ENCODE measurements around the gene FNDC3B. TPM values are rescaled to one million over a fixed set of nuclear protein-coding genes. Genes with fewer than 3 reads are reported as not detected.

Gene FNDC3B
- total RNA-seq, 1 donor from 2014 or later = 24.7 TPM

GRCh38 chr3:172073262-172073915 is 34.0 kb downstream of the FNDC3B start:
- intact Hi-C loops (cut with micrococcal nuclease) = no loop called here

DNA sequence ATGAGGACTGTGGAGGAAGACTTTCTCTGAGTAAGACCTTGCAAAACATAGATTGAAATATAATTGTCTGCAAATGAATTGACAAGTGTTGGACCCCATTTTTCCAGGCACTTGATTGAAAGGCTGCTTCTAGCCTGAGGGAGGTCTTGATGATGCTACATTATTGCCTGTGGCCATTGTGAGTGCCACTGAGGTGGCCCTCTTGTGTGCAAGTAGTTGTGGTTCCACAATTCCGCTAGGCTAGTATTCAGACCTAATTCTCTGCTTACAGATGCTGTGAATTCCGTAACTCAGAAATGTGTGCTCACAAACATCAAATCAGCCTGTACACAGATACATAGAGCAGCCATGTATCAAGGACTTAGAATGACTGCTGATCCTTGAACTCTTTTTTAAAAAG is 34.7 kb downstream of the FNDC3B start:
- Mint-ChIP-seq H3K27me3 (ENCODE audit: low read depth) (no peaks in the 10 kb centered on the region), H3K9me3 (no peaks in the 10 kb centered on the region), H3K4me3 (ENCODE audit: low read depth) (no peak overlapping the region), H3K36me3 (ENCODE audit: low read depth) (peaks cover 3% of the 10 kb centered on the region), H3K4me1 (ENCODE audit: low read depth) (peaks cover 6% of the 10 kb centered on the region), H3K27ac (no peak overlapping the region)
- DNase-seq (ENCODE audit: low spot score) = no peak
- intact Hi-C loops (cut with micrococcal nuclease) = no loop called here

More at GRCh38 chr3:172073262-172073915, 34.0 kb downstream of the FNDC3B start:
- no peaks in the 10 kb centered on the region for H3K9me3 Mint-ChIP-seq
- H3K4me3 Mint-ChIP-seq (ENCODE audit: low read depth) = no peak overlapping the region
- H3K36me3 Mint-ChIP-seq (ENCODE audit: low read depth) = peaks cover 3% of the 10 kb centered on the region
- peaks cover 3% of the 10 kb centered on the region for H3K4me1 Mint-ChIP-seq (ENCODE audit: low read depth)
- H3K27ac Mint-ChIP-seq = no peak overlapping the region
- no peaks in the 10 kb centered on the region for H3K27me3 Mint-ChIP-seq (ENCODE audit: low read depth)
- DNase-seq (ENCODE audit: low spot score) = no peak

- Mint-ChIP-seq H3K36me3 (ENCODE audit: low read depth) (peaks cover 3% of the 10 kb centered on the region), H3K27me3 (ENCODE audit: low read depth) (no peaks in the 10 kb centered on the region), H3K9me3 (no peaks in the 10 kb centered on the region), H3K4me1 (ENCODE audit: low read depth) (peaks cover 10% of the 10 kb centered on the region), H3K4me3 (ENCODE audit: low read depth) (no peak overlapping the region), H3K27ac (no peak overlapping the region)
- intact Hi-C loops (cut with micrococcal nuclease) = no loop called here
- no peak for DNase-seq (ENCODE audit: low spot score)
These were observed 35.2 kb downstream of the FNDC3B start for GRCh38 chr3:172074586-172074985.

- Mint-ChIP-seq H3K27me3 (ENCODE audit: low read depth) (no peaks in the 10 kb centered on the region), H3K27ac (no peak overlapping the region), H3K36me3 (ENCODE audit: low read depth) (peaks cover 3% of the 10 kb centered on the region)
These were observed 36.8 kb downstream of the FNDC3B start for GRCh38 chr3:172076212-172076611.

DNA sequence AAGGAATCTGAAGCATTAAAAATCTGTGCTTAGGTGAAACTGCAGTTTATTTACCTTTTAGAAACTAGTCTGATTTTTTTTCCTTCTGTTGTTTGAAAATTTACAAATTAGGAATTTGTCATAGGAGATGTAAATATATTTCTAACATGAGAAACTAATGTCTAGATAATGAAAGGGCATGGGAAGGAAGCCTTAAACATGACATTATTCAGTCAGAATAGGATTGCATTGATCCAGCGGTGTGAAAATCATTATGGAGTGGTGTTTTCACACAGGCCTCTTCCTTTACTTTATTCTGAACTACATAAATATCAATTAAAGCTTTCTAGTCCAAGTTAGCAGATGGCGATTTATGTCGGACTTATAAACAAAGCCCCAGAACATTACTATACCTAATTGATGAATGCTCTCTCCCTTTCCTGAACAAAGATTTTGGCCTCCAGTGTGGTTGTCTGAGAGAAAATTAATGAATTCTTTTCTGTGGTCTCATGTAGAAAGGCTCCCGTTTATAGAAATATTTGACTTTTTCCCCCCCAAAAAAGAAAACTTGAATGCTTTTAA is 37.9 kb downstream of the FNDC3B start:
- DNase-seq (ENCODE audit: low spot score) = no peak

More at GRCh38 chr3:172076212-172076611, 36.8 kb downstream of the FNDC3B start:
- Mint-ChIP-seq H3K4me1 (ENCODE audit: low read depth) (peaks cover 10% of the 10 kb centered on the region), H3K9me3 (no peaks in the 10 kb centered on the region), H3K4me3 (ENCODE audit: low read depth) (no peak overlapping the region)
- no peak for DNase-seq (ENCODE audit: low spot score)
- intact Hi-C loops (cut with micrococcal nuclease) = no loop called here

GRCh38 chr3:172078244-172078643 is 38.9 kb downstream of the FNDC3B start:
- Mint-ChIP-seq H3K36me3 (ENCODE audit: low read depth) (peaks cover 10% of the 10 kb centered on the region), H3K9me3 (no peaks in the 10 kb centered on the region), H3K27me3 (ENCODE audit: low read depth) (no peaks in the 10 kb centered on the region), H3K4me1 (ENCODE audit: low read depth) (peaks cover 12% of the 10 kb centered on the region), H3K27ac (no peak overlapping the region), H3K4me3 (ENCODE audit: low read depth) (no peak overlapping the region)
- intact Hi-C loops (cut with micrococcal nuclease) = no loop called here
- no peak for DNase-seq (ENCODE audit: low spot score)

More for the DNA sequence above, 37.9 kb downstream of the FNDC3B start:
- Mint-ChIP-seq H3K36me3 (ENCODE audit: low read depth) (peaks cover 3% of the 10 kb centered on the region), H3K4me3 (ENCODE audit: low read depth) (no peak overlapping the region), H3K4me1 (ENCODE audit: low read depth) (peaks cover 10% of the 10 kb centered on the region), H3K27ac (no peak overlapping the region), H3K27me3 (ENCODE audit: low read depth) (no peaks in the 10 kb centered on the region), H3K9me3 (no peaks in the 10 kb centered on the region)
- intact Hi-C loops (cut with micrococcal nuclease) = no loop called here

GRCh38 chr3:172078721-172079120 is 39.3 kb downstream of the FNDC3B start:
- intact Hi-C loops (cut with micrococcal nuclease) = no loop called here
- Mint-ChIP-seq H3K4me1 (ENCODE audit: low read depth) (peaks cover 15% of the 10 kb centered on the region), H3K27ac (no peak overlapping the region), H3K27me3 (ENCODE audit: low read depth) (no peaks in the 10 kb centered on the region), H3K9me3 (no peaks in the 10 kb centered on the region), H3K4me3 (ENCODE audit: low read depth) (no peak overlapping the region), H3K36me3 (ENCODE audit: low read depth) (peaks cover 10% of the 10 kb centered on the region)
- no peak for DNase-seq (ENCODE audit: low spot score)

DNA sequence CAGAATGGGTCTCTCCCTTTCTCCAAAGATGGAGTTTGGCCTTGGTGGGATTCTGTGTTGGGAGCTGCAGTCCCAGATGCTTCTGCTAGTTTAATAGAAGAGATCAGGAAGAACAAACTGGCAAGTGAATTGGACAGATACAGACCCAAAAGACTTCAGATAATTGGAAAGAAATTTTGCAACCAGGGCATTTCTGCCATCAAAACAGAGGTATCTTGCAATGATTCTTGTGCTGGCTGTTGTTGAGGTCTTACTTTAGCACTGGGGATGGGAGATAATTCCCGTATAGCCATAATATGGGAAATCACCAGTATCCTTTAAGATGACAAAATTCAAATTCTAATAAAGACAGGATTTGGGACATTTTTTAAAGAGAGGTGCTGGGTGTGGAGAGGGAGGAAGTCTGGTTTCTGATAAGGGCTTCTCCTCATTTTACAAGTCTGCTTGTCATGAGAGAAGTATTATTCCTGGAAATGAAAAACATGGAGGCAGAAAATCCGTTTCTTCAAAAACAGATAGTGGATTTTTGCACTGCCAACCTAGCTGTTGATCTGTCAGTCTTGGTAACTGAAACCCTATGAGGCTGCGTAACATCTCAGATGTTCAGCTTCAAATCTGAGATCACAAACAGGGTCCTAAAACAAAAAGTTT is 40.1 kb downstream of the FNDC3B start:
- intact Hi-C loops (cut with micrococcal nuclease) = no loop called here
- no peaks in the 10 kb centered on the region for H3K9me3 Mint-ChIP-seq
- DNase-seq (ENCODE audit: low spot score) = no peak
- H3K4me3 Mint-ChIP-seq (ENCODE audit: low read depth) = no peak overlapping the region
- H3K27ac Mint-ChIP-seq = no peak overlapping the region
- H3K4me1 Mint-ChIP-seq (ENCODE audit: low read depth) = peaks cover 16% of the 10 kb centered on the region
- peaks cover 10% of the 10 kb centered on the region for H3K36me3 Mint-ChIP-seq (ENCODE audit: low read depth)
- no peaks in the 10 kb centered on the region for H3K27me3 Mint-ChIP-seq (ENCODE audit: low read depth)

DNA sequence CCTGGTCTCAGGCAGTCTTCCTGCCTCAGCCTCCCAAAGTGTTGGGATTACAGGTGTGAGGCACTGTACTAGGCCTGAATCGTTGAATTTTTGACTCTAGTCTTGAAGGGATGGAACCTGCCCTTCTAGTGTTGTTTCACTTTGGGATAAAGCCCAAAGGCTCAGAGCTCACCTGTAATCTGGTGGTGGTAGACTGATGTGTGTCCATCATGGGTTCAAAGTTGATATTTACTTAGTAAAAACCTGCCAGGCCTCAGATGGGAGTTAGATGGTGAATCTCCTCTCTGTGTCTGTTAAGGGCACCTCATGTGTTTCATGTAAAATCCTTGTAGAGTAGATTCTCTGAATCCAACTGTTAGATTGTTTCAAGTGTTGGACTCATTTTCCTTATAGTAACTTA is 41.1 kb downstream of the FNDC3B start:
- H3K27ac Mint-ChIP-seq = no peak overlapping the region
- H3K9me3 Mint-ChIP-seq = no peaks in the 10 kb centered on the region
- no peak for DNase-seq (ENCODE audit: low spot score)
- H3K4me1 Mint-ChIP-seq (ENCODE audit: low read depth) = peaks cover 27% of the 10 kb centered on the region
- intact Hi-C loops (cut with micrococcal nuclease) = loop anchor here (10.0 kb wide), 1 partner anchor 54 kb away; no protein-coding TSS in a partner anchor
- H3K36me3 Mint-ChIP-seq (ENCODE audit: low read depth) = peaks cover 12% of the 10 kb centered on the region
- H3K27me3 Mint-ChIP-seq (ENCODE audit: low read depth) = no peaks in the 10 kb centered on the region
- no peak overlapping the region for H3K4me3 Mint-ChIP-seq (ENCODE audit: low read depth)

GRCh38 chr3:172082269-172082668 is 42.9 kb downstream of the FNDC3B start:
- Mint-ChIP-seq H3K4me1 (ENCODE audit: low read depth) (peaks cover 37% of the 10 kb centered on the region), H3K27me3 (ENCODE audit: low read depth) (no peaks in the 10 kb centered on the region), H3K27ac (no peak overlapping the region), H3K36me3 (ENCODE audit: low read depth) (peaks cover 14% of the 10 kb centered on the region), H3K4me3 (ENCODE audit: low read depth) (no peak overlapping the region), H3K9me3 (no peaks in the 10 kb centered on the region)
- intact Hi-C loops (cut with micrococcal nuclease) = loop anchor here (10.0 kb wide), 1 partner anchor 53 kb away; no protein-coding TSS in a partner anchor
- DNase-seq (ENCODE audit: low spot score) = no peak

DNA sequence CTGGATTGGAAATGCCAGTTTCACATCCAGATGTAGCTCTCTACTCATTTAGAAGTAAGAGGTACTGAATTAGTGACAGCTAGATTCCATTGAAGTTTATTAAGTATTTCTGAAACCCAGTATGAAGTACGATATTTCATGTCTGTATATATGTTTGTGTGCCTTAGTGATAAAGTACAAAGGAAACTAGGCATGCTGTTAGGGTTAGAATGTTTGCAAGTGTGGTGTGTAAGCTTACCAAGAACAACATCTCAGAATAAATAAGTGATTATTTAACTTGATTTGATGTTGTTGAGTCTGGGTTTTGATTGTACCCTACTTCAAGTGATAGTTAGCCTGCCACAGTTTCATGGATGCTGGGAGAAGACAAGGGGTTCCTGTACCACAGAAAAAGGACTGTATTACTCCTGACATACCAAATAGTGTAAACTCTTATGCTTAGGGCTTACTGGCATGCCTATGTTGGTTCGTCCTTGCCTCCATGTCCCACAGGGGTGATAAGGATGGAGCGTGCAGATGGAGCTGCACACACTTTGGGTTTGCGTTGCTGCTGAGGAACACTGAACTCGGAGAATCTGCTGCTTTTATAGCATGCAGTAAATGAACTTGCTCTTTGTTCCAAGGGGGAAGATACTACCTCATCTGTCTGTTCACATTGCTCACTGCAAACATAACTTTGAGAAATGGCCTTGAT is 43.6 kb downstream of the FNDC3B start:
- Mint-ChIP-seq H3K27ac (no peak overlapping the region), H3K4me1 (ENCODE audit: low read depth) (peaks cover 43% of the 10 kb centered on the region), H3K27me3 (ENCODE audit: low read depth) (no peaks in the 10 kb centered on the region), H3K36me3 (ENCODE audit: low read depth) (peaks cover 15% of the 10 kb centered on the region), H3K4me3 (ENCODE audit: low read depth) (no peak overlapping the region), H3K9me3 (no peaks in the 10 kb centered on the region)
- no peak for DNase-seq (ENCODE audit: low spot score)
- intact Hi-C loops (cut with micrococcal nuclease) = loop anchor here (10.0 kb wide), 1 partner anchor 52 kb away; no protein-coding TSS in a partner anchor

DNA sequence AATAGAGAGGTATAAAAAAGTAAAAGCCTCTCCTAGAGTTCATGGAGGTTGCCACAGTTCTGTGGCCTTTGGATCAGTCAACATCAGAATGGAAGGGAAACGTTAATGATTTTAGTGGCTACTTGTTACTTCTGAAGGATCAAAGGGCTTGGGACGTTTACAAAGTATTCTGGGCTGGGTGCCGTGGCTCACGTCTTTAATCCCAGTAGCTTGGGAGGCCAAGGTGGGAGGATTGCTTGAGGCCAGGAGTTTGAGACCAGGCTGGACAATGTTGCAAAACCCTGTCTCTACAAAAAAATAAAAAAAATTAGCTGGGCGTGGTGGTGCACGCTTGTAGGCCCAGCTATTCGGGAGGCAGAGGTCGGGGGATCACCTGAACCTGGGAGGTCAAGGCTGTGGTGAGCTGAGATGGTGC is 44.6 kb downstream of the FNDC3B start:
- peaks cover 15% of the 10 kb centered on the region for H3K36me3 Mint-ChIP-seq (ENCODE audit: low read depth)
- no peak for DNase-seq (ENCODE audit: low spot score)
- peaks cover 42% of the 10 kb centered on the region for H3K4me1 Mint-ChIP-seq (ENCODE audit: low read depth)
- H3K9me3 Mint-ChIP-seq = no peaks in the 10 kb centered on the region
- no peaks in the 10 kb centered on the region for H3K27me3 Mint-ChIP-seq (ENCODE audit: low read depth)
- intact Hi-C loops (cut with micrococcal nuclease) = loop anchor here (2.0 to 10.0 kb wide), 3 partner anchors 23 to 51 kb away; partner anchors contain the start of gene FNDC3B
- no peak overlapping the region for H3K4me3 Mint-ChIP-seq (ENCODE audit: low read depth)
- H3K27ac Mint-ChIP-seq = no peak overlapping the region
